ENCODE data around the gene GPC5. TPM values are rescaled to one million over a fixed set of nuclear protein-coding genes. Genes with fewer than 3 reads are reported as not detected.

GPC5 gene
- total RNA-seq, 2 donors from 2014 or later: not detected

DNA sequence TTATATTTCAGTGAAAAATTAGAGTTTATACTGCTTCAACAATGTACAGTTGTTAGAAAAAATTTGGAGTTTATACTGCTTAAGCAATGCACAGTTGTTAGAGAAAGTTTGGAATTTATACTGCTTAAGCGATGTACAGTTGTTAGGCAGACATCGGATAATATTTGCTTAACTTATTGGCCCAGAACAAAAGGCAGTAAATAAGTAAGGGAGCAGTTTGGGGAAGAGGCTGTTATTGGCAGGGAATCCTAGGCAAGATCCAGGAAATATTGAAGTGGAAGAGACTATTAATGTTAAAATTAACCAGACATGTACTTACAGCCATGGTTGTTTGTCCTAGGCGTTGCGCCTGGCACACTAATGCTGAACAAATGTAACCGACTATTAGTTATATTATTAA, 166.9 kb downstream of the GPC5 start:
- 65 to 72% methylated on average over 5 of the region's 5 CpGs for WGBS, 2 donors
- intact Hi-C loops (cut with DNase I): no loop called here

DNA sequence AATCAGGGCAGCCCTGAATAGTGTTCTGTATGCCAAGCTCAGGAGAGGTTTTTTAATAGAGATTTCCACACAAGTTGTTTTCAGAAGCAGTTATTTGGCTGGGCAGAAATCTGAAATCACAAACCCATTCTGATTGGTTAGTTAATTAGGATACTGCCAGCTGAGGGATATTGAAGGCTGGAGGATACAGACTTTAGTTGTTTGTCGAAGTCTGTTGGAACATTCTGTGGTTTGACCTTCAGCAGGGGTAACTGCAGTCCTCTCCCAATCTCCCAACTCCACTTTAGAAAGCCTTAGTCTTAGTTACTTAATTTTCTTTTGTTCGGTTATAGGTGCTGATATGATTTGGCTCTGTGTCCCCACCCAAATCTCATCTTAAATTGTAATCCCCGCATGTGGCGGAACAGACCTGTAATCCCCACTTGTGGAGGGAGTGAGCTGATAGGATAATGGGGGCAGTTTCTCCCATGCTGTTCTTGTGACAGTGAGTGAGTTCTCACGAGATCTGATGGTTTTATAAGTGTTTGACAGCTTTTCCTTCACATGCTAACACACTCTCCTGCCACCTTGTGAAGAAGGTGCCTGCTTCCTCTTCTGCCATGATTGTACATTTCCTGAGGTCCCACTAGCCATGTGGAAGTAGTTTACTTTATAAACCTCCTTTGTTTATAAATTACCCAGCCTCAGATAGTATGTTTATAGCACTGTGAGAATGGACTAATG, 169.2 kb downstream of the GPC5 start:
- no peak overlapping the region for H3K27ac ChIP-seq
- H3K9me3 ChIP-seq: no peaks in the 10 kb centered on the region
- H3K4me1 ChIP-seq: no peaks in the 10 kb centered on the region
- H3K36me3 ChIP-seq (replicated peaks in 1 of 2; ENCODE audit: insufficient read depth in 1 of 2, low read depth in 2 of 2): no peaks in the 10 kb centered on the region
- ATAC-seq (no peak), DNase-seq (no peak)
- no peak for TF ChIP-seq POLR2A (IDR thresholded peaks at IDR 0.05)
- TF ChIP-seq, protein P1, sequence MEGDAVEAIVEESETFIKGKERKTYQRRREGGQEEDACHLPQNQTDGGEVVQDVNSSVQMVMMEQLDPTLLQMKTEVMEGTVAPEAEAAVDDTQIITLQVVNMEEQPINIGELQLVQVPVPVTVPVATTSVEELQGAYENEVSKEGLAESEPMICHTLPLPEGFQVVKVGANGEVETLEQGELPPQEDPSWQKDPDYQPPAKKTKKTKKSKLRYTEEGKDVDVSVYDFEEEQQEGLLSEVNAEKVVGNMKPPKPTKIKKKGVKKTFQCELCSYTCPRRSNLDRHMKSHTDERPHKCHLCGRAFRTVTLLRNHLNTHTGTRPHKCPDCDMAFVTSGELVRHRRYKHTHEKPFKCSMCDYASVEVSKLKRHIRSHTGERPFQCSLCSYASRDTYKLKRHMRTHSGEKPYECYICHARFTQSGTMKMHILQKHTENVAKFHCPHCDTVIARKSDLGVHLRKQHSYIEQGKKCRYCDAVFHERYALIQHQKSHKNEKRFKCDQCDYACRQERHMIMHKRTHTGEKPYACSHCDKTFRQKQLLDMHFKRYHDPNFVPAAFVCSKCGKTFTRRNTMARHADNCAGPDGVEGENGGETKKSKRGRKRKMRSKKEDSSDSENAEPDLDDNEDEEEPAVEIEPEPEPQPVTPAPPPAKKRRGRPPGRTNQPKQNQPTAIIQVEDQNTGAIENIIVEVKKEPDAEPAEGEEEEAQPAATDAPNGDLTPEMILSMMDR (IDR thresholded peaks at IDR 0.05): no peak
- WGBS, 2 donors: 71 to 77% methylated on average over 5 of the region's 5 CpGs
- no peak overlapping the region for H3K4me3 ChIP-seq
- H3K27me3 ChIP-seq: no peaks in the 10 kb centered on the region
- intact Hi-C loops (cut with DNase I): no loop called here

More for the DNA sequence above, 166.9 kb downstream of the GPC5 start:
- DNase-seq (no peak), ATAC-seq (no peak)
- no peaks in the 10 kb centered on the region for H3K27me3 ChIP-seq
- no peaks in the 10 kb centered on the region for H3K4me1 ChIP-seq
- no peak overlapping the region for H3K4me3 ChIP-seq
- H3K36me3 ChIP-seq (replicated peaks in 1 of 2; ENCODE audit: insufficient read depth in 1 of 2, low read depth in 2 of 2): no peaks in the 10 kb centered on the region
- H3K27ac ChIP-seq: no peak overlapping the region
- TF ChIP-seq, protein P1 (IDR thresholded peaks at IDR 0.05): no peak
- TF ChIP-seq POLR2A (IDR thresholded peaks at IDR 0.05): no peak
- no peaks in the 10 kb centered on the region for H3K9me3 ChIP-seq

DNA sequence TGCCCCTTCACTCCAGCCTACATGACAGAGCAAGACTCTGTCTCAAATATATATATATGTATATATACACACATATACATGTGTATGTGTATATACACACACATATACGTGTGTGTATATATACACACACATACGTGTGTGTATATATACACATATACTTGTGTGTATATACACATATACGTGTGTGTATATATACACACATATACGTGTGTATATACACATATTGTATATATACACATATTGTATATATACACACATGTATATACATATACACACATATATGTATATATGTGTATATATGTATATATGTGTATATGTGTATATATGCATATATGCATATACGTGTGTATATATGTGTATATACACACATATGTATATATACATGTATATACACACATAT, 173.3 kb downstream of the GPC5 start:
- ATAC-seq: no peak
- Histone ChIP-seq H3K4me1 (no peaks in the 10 kb centered on the region), H3K9me3 (no peaks in the 10 kb centered on the region), H3K36me3 (replicated peaks in 1 of 2; ENCODE audit: insufficient read depth in 1 of 2, low read depth in 2 of 2) (no peaks in the 10 kb centered on the region), H3K27ac (no peak overlapping the region), H3K27me3 (no peaks in the 10 kb centered on the region), H3K4me3 (no peak overlapping the region)
- TF ChIP-seq POLR2A (IDR thresholded peaks at IDR 0.05): no peak
- TF ChIP-seq, protein P1 (IDR thresholded peaks at IDR 0.05): no peak
- intact Hi-C loops (cut with DNase I): no loop called here
- no peak for DNase-seq
- 77 to 78% methylated on average over 5 of the region's 5 CpGs for WGBS, 2 donors

DNA sequence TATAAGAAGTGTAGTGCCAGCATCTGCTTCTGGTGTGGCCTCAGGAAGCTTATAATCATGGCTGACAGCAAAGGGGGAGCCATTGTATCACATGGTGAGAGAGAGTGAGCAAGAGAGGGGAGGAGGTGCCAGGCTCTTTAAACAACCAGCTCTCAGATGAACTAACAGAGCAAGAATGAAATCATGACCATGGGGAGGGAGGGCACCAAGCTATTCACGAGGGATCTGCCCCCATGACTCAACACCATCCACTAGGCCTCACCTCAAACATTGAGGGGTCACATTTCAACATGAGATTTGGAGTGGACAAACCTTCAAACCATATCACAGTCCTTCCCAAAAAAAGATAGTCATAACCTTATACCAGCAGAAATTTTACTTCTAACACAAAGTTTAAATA, 174.0 kb downstream of the GPC5 start:
- WGBS, 2 donors: 38 to 48% methylated on average over 1 of the region's 1 CpG
- no peak overlapping the region for H3K27ac ChIP-seq
- H3K36me3 ChIP-seq (replicated peaks in 1 of 2; ENCODE audit: insufficient read depth in 1 of 2, low read depth in 2 of 2): no peaks in the 10 kb centered on the region
- ATAC-seq (no peak), DNase-seq (no peak)
- H3K27me3 ChIP-seq: no peaks in the 10 kb centered on the region
- no peak overlapping the region for H3K4me3 ChIP-seq
- TF ChIP-seq, protein P1 (IDR thresholded peaks at IDR 0.05): no peak
- no peak for TF ChIP-seq POLR2A (IDR thresholded peaks at IDR 0.05)
- intact Hi-C loops (cut with DNase I): no loop called here
- H3K9me3 ChIP-seq: no peaks in the 10 kb centered on the region
- H3K4me1 ChIP-seq: no peaks in the 10 kb centered on the region
